IMR-90 (cell line): ENCODE data around the gene HSFX3. TPM values are rescaled to one million over a fixed set of nuclear protein-coding genes. Genes with fewer than 3 reads are reported as not detected.
"Not testable (repeated sequence)": the region's sequence is repeated elsewhere in the genome, so short reads cannot be mapped to it uniquely, and the experiment has no call there.

ENCODE experiments used
- ATAC-seq: fragments of 200-7000 bp; cut with Tn5 transposase; 2 replicates; pipeline ENCODE4 v1.9.1; 2020; ENCODE audit warnings: low read depth, mild to moderate bottlenecking, moderate library complexity
- BruUV-seq: library from RNA; stranded (reverse); fragments of 400-500 nt; replicated peaks from 2 replicates; lab custom pipeline; 2021; lab: Mats Ljungman, UMichigan
- CTCF ChIA-PET: fragments of 300-600 bp; formaldehyde crosslinking; extraction: SDS; loops from one replicate; lab custom pipeline; 2021; ENCODE audit warnings: antibody characterized with exemption; lab: Yijun Ruan, JAX
- POLR2A ChIA-PET: fragments of 300-600 bp; sonication (Branson Sonifier 250); formaldehyde crosslinking; loops from one replicate; lab custom pipeline; 2022; ENCODE audit warnings: antibody characterized with exemption; ENCODE audit not compliant: unreplicated experiment; lab: Charles Lee
- DNase-seq: peaks from one replicate; pipeline ENCODE4 v3.0.0; 2013
- H2AFZ ChIP-seq: replicated peaks from 2 replicates; pipeline ENCODE3; 2013; ENCODE audit warnings: low read length, mild to moderate bottlenecking; ENCODE audit not compliant: poor library complexity
- H2AK5ac ChIP-seq: 2 replicates; pipeline ENCODE4 v1.6.1; 2013; ENCODE audit warnings: low read depth, low read length, inconsistent platforms
- H2AK9ac ChIP-seq: replicated peaks from 2 replicates; pipeline ENCODE3; 2013; ENCODE audit warnings: mild to moderate bottlenecking, low read depth, low read length, moderate library complexity; ENCODE audit not compliant: poor library complexity
- H2BK120ac ChIP-seq: 2 replicates; pipeline ENCODE4 v1.6.1; 2013; ENCODE audit warnings: low read depth, low read length, inconsistent platforms
- H2BK15ac ChIP-seq: 3 replicates; pipeline ENCODE4 v1.6.1; 2013; ENCODE audit warnings: low read depth, low read length, inconsistent platforms
- H2BK20ac ChIP-seq: 2 replicates; pipeline ENCODE4 v1.6.1; 2013; ENCODE audit warnings: low read depth, mild to moderate bottlenecking, inconsistent platforms, low read length, moderate library complexity
- H2BK5ac ChIP-seq: 2 replicates; pipeline ENCODE4 v1.6.1; 2013; ENCODE audit warnings: mild to moderate bottlenecking, low read depth, low read length, inconsistent platforms; ENCODE audit not compliant: poor library complexity, severe bottlenecking
- H3K14ac ChIP-seq: replicated peaks from 2 replicates; pipeline ENCODE4 v1.6.1; 2013; ENCODE audit warnings: low read depth, low read length, inconsistent platforms
- H3K18ac ChIP-seq: 2 replicates; pipeline ENCODE4 v1.6.1; 2013; ENCODE audit warnings: low read depth, low read length, control low read depth
- H3K23ac ChIP-seq: 2 replicates; pipeline ENCODE4 v1.6.1; 2013; ENCODE audit warnings: low read depth, low read length, inconsistent platforms
- H3K27ac ChIP-seq: 2 replicates; pipeline ENCODE4 v1.5.1; 2013; ENCODE audit warnings: mild to moderate bottlenecking, control low read depth, low read length; ENCODE audit not compliant: insufficient read depth
- H3K27me3 ChIP-seq: 2 replicates; pipeline ENCODE4 v1.6.1; 2013; ENCODE audit warnings: low read length; ENCODE audit not compliant: control insufficient read depth, insufficient read depth
- H3K36me3 ChIP-seq: 2 replicates; pipeline ENCODE4 v1.6.1; 2013; ENCODE audit warnings: low read length, mixed read lengths; ENCODE audit not compliant: control insufficient read depth, insufficient read depth
- H3K4ac ChIP-seq: 2 replicates; pipeline ENCODE4 v1.6.1; 2013; ENCODE audit warnings: low read depth, low read length, inconsistent platforms
- H3K4me1 ChIP-seq: 2 replicates; pipeline ENCODE4 v1.6.1; 2013; ENCODE audit warnings: low read length, mixed read lengths; ENCODE audit not compliant: control insufficient read depth, insufficient read depth
- H3K4me2 ChIP-seq: 2 replicates; pipeline ENCODE4 v1.6.1; 2013; ENCODE audit warnings: low read depth, mild to moderate bottlenecking, control low read depth, low read length, moderate library complexity
- H3K4me3 ChIP-seq: 2 replicates; pipeline ENCODE4 v1.5.1; 2013; ENCODE audit warnings: low read depth, mild to moderate bottlenecking, control low read depth, low read length, moderate library complexity; ENCODE audit not compliant: insufficient read depth
- H3K56ac ChIP-seq: 2 replicates; pipeline ENCODE4 v1.6.1; 2013; ENCODE audit warnings: low read length, inconsistent platforms; ENCODE audit not compliant: insufficient read depth; ENCODE audit errors: extremely low read depth
- H3K79me1 ChIP-seq, 2 experiments: 2 replicates each; pipeline ENCODE4 v1.6.1; 2013; ENCODE audit warnings: low read length in 2 of 2, inconsistent platforms in 1 of 2, low read depth in 1 of 2
- H3K9ac ChIP-seq: 2 replicates; pipeline ENCODE4 v1.6.1; 2013; ENCODE audit warnings: low read depth, low read length, control low read depth
- H3K9me1 ChIP-seq: 2 replicates; pipeline ENCODE4 v1.6.1; 2013; ENCODE audit warnings: low read length, inconsistent platforms; ENCODE audit not compliant: insufficient read depth
- H3K9me3 ChIP-seq: 2 replicates; pipeline ENCODE4 v1.6.1; 2013; ENCODE audit warnings: low read length; ENCODE audit not compliant: control insufficient read depth, insufficient read depth
- H4K20me1 ChIP-seq: 2 replicates; pipeline ENCODE4 v1.6.1; 2013; ENCODE audit warnings: low read length, inconsistent platforms; ENCODE audit not compliant: insufficient read depth
- H4K5ac ChIP-seq: 2 replicates; pipeline ENCODE4 v1.6.1; 2013; ENCODE audit warnings: mild to moderate bottlenecking, low read depth, low read length, control low read depth
- H4K8ac ChIP-seq, 2 experiments: 2 replicates each; pipeline ENCODE4 v1.6.1; 2013; ENCODE audit warnings: low read depth in 2 of 2, low read length in 2 of 2, control low read depth in 1 of 2, inconsistent platforms in 1 of 2
- H4K91ac ChIP-seq: 2 replicates; pipeline ENCODE4 v1.6.1; 2013; ENCODE audit warnings: low read depth, low read length, inconsistent platforms; ENCODE audit not compliant: insufficient read depth
- POLR2A ChIP-seq: IDR thresholded peaks from 2 replicates; pipeline ENCODE4 v1.6.1; 2012; ENCODE audit warnings: mild to moderate bottlenecking, low read depth, low read length
- WGBS, 2 experiments: methylation state at CpG; one replicate each; pipeline versions ENCODE4 v1.1.5 to v1.1.7; 2013; ENCODE audit warnings: missing lambda C conversion rate in 2 of 2; ENCODE audit not compliant: insufficient read length in 1 of 2; ENCODE audit errors: extremely low coverage in 2 of 2; 5-methylcytosine and 5-hydroxymethylcytosine counted together
- dilution Hi-C: fragments of 300-500 bp; cut with HindIII; formaldehyde crosslinking; loops from one replicate; pipeline ENCODE4 v1.14.3; 2018; ENCODE audit warnings: low sequenced_read_pairs; ENCODE audit not compliant: unreplicated experiment
- in situ Hi-C: fragments of 300-500 bp; cut with MboI; formaldehyde crosslinking; loops from 3 replicates; pipeline ENCODE4 v1.14.3; 2019; ENCODE audit warnings: low sequenced_read_pairs, inconsistent platforms, mixed read lengths
- intact Hi-C: fragments of 100-400 bp; cut with micrococcal nuclease; formaldehyde crosslinking; loops from 2 replicates; pipeline ENCODE4 v1.10.0; 2022
- polyA plus RNA-seq, 3 experiments: library from polyadenylated mRNA; depleted of rRNA; stranded (reverse); fragments of >200 nt; gene quantifications; 2 replicates each; pipeline ENCODE4 v1.2.3, GENCODE V29; 2012; ENCODE audit warnings: low replicate concordance in 1 of 3
- total RNA-seq: library from RNA; depleted of rRNA; stranded (reverse); fragments of >200 nt; gene quantifications from 2 replicates; pipeline ENCODE4 v1.2.3, GENCODE V29; 2012
- TF ChIP-seq, protein P1 (sequence below): conservative IDR thresholded peaks from 2 replicates; pipeline ENCODE4 v1.5.1; 2012; ENCODE audit warnings: mild to moderate bottlenecking, low read depth, low read length, improper control_type of control experiment

HSFX3 gene
- total and polyA plus RNA-seq, 2 of the 4 experiments (the other 2 are of a cell fraction), result not detected

DNA sequence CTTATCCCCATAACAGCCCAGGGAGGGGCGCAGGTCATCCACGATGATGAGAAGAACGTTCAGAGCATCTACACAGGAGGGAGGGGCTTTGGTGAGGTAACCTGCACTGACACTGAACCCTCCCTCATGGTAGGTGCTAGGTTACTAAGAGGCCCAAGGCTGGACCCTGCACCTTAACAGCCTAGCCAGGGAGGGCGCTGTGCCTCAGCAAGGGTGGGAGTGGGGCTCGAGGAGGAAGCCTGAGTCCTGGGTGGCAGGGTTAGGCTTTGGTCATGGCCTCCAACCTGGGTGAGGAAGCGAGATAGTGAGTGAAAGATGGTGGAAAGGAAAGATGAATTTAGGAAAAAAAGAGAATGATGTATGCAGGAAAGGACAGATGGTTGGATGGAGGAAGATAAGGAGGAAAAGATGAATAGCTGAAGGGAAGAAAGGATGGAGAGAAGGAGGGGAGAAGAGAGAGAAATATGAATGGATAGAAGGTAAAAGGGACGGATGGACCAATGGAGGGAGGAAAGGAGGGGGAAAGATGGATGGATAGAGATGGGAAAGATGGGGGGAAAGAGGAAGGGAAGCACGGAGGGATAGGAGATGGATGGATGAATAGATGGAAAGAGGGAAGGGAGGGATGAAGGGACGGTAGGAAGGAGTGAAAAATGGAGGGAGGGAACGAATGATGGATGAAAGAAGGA lies 45.4 kb downstream of the HSFX3 start:
- Histone ChIP-seq H2AFZ (peak overlapping the region; percentile 90), H4K5ac (peak overlapping the region; percentile 31; the same call in 1 of the 2 replicates), H3K18ac (no peak overlapping the region), H4K20me1 (no peaks in the 10 kb centered on the region), H3K36me3 (peaks cover 12% of the 10 kb centered on the region; the same call in 1 of the 2 replicates), H2BK15ac (no peak overlapping the region), H3K9me1 (peaks cover 3% of the 10 kb centered on the region; the same call in 1 of the 2 replicates), H3K4ac (peak overlapping the region; percentile 85), H3K4me3 (peak overlapping the region; percentile 80), H3K27ac (0 out of 2 replicates have a peak overlapping the region, but pooled peaks have one; percentile 33), H2BK20ac (0 out of 2 replicates have a peak overlapping the region, but pooled peaks have one; percentile 57), H3K79me1 (peaks cover 7 to 14% of the 10 kb centered on the region in 2 experiments; a peak in 3 of 4 replicates), H3K56ac (0 out of 2 replicates have a peak overlapping the region, but pooled peaks have one; percentile 16), H2AK5ac (peak overlapping the region; percentile 38), H3K9ac (peak overlapping the region; percentile 90), H3K4me1 (peaks cover 3% of the 10 kb centered on the region), H3K4me2 (peak overlapping the region; percentile 80), H3K9me3 (no peaks in the 10 kb centered on the region), H2BK5ac (peak overlapping the region; percentile 76), H4K8ac (peak overlapping the region; percentile 75 to 81; a peak in 2 of 4 replicates), H4K91ac (peak overlapping the region; percentile 61), H2AK9ac (peak overlapping the region; percentile 91), H3K14ac (peak overlapping the region; percentile 54), H3K23ac (0 out of 2 replicates have a peak overlapping the region, but pooled peaks have one; percentile 52), H2BK120ac (no peak overlapping the region), H3K27me3 (peaks cover 8% of the 10 kb centered on the region)
- DNase-seq (no peak), ATAC-seq (no peak)
- 60 to 100% methylated on average over 4 to 5 of the region's 10 CpGs for WGBS, 2 experiments
- dilution Hi-C loops, result no loop called here
- TF ChIP-seq, protein P1, sequence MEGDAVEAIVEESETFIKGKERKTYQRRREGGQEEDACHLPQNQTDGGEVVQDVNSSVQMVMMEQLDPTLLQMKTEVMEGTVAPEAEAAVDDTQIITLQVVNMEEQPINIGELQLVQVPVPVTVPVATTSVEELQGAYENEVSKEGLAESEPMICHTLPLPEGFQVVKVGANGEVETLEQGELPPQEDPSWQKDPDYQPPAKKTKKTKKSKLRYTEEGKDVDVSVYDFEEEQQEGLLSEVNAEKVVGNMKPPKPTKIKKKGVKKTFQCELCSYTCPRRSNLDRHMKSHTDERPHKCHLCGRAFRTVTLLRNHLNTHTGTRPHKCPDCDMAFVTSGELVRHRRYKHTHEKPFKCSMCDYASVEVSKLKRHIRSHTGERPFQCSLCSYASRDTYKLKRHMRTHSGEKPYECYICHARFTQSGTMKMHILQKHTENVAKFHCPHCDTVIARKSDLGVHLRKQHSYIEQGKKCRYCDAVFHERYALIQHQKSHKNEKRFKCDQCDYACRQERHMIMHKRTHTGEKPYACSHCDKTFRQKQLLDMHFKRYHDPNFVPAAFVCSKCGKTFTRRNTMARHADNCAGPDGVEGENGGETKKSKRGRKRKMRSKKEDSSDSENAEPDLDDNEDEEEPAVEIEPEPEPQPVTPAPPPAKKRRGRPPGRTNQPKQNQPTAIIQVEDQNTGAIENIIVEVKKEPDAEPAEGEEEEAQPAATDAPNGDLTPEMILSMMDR, result peak; percentile 31
- no peak for TF ChIP-seq POLR2A
- intact Hi-C loops, result no loop called here
- in situ Hi-C loops, result loop anchor here (25.0 kb wide), 1 partner anchor 1233 kb away; no protein-coding TSS in a partner anchor
- POLR2A ChIA-PET, result no interaction called here
- CTCF ChIA-PET, result interaction anchor here (0.5 kb wide), 1 partner anchor 103 kb away, joined by 4 read pairs; no protein-coding TSS in a partner anchor
- TSS peak; percentile 65 for BruUV-seq

DNA sequence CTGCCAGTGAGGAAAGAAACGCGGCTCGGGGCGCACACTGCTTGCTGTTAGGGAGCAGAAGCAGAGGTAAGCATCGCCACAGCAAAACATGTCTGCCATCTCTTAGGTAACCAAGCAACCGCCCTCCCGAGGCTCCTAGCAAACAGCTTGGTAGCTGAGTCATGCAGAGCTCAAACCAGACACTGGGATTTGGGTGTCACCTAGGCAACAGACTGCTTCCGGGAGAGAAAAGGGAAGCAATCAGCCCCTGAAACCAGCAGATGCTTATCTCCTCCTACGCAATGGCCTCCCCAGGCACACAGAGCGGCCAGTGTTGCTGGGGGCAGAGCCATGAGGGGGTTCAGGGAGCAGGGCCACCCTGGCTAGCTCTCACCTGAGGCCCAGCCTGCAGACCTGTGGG lies 46.3 kb downstream of the HSFX3 start:
- H3K79me1 ChIP-seq, result peaks cover 7 to 14% of the 10 kb centered on the region in 2 experiments; a peak in 3 of 4 replicates
- peaks cover 13% of the 10 kb centered on the region; the same call in 1 of the 2 replicates for H3K36me3 ChIP-seq
- H3K27me3 ChIP-seq, H3K4me2 ChIP-seq, H4K91ac ChIP-seq, H3K18ac ChIP-seq, H3K4me1 ChIP-seq, H3K9ac ChIP-seq, H2BK20ac ChIP-seq, H2AFZ ChIP-seq, H4K8ac ChIP-seq, H4K20me1 ChIP-seq, H2AK9ac ChIP-seq, H2BK5ac ChIP-seq, BruUV-seq, H2AK5ac ChIP-seq, H3K4ac ChIP-seq, H2BK120ac ChIP-seq, H4K5ac ChIP-seq, H2BK15ac ChIP-seq, POLR2A ChIA-PET, H3K56ac ChIP-seq, H3K23ac ChIP-seq, H3K9me1 ChIP-seq, H3K14ac ChIP-seq, H3K4me3 ChIP-seq, dilution Hi-C loops, H3K9me3 ChIP-seq, intact Hi-C loops, CTCF ChIA-PET: not testable (repeated sequence)
- in situ Hi-C loops, result loop anchor here (25.0 kb wide), 1 partner anchor 1234 kb away; no protein-coding TSS in a partner anchor
- peak overlapping the region; percentile 16; the same call in 1 of the 2 replicates for H3K27ac ChIP-seq
- WGBS, 2 experiments, result no CpG with 5 or more reads among the region's 10 CpGs
- ATAC-seq (peak; percentile 51), DNase-seq (peak; percentile 60)
